T-helper 2 cell treated with Interferon-gamma antibody and Interleukin-4, amounts not matched to agents 5 μg/mL and 100 μg/mL, for 36 hours (primary cell): ENCODE data around the gene ACSM4.
"Not testable (repeated sequence)": the region's sequence is repeated elsewhere in the genome, so short reads cannot be mapped to it uniquely, and the experiment has no call there.

Experiments
- DNase-seq: peaks from one replicate; pipeline ENCODE4 v3.0.0; 2021; ENCODE audit warnings: low spot score
- H3K27ac Mint-ChIP-seq: one replicate; pipeline ENCODE4 v1.8.0; 2021; ENCODE audit warnings: mild to moderate bottlenecking, mixed read lengths
- H3K27me3 Mint-ChIP-seq: one replicate; pipeline ENCODE4 v1.8.0; 2021; ENCODE audit warnings: low read depth, mixed read lengths
- H3K36me3 Mint-ChIP-seq: one replicate; pipeline ENCODE4 v1.8.0; 2021; ENCODE audit warnings: low read depth, mixed read lengths
- H3K4me1 Mint-ChIP-seq: one replicate; pipeline ENCODE4 v1.8.0; 2021; ENCODE audit warnings: low read depth, mixed read lengths
- H3K4me3 Mint-ChIP-seq: one replicate; pipeline ENCODE4 v1.8.0; 2022; ENCODE audit warnings: mild to moderate bottlenecking, moderate library complexity, mixed read lengths
- H3K9me3 Mint-ChIP-seq: one replicate; pipeline ENCODE4 v1.8.0; 2021; ENCODE audit warnings: mixed read lengths

Gene ACSM4

GRCh38 chr12:7303772-7304171 lies at the start of gene ACSM4:
Gene ACSM4 (plus strand): TSS chr12:7304072. CDS start chr12:7304332, 260 bp downstream.
- Mint-ChIP-seq H3K4me3 (no peak within 1 kb of the TSS), H3K27me3 (no peaks in the 10 kb centered on the region), H3K36me3 (no peaks in the 10 kb centered on the region), H3K4me1 (no peaks in the 10 kb centered on the region), H3K9me3 (no peaks in the 10 kb centered on the region), H3K27ac (no peak within 1 kb of the TSS)
- DNase-seq: no peak

- H3K27ac Mint-ChIP-seq: no peak overlapping the region
- no peaks in the 10 kb centered on the region for H3K36me3 Mint-ChIP-seq
- peaks cover 3% of the 10 kb centered on the region for H3K27me3 Mint-ChIP-seq
- no peaks in the 10 kb centered on the region for H3K4me1 Mint-ChIP-seq
- no peak for DNase-seq
- no peaks in the 10 kb centered on the region for H3K9me3 Mint-ChIP-seq
- H3K4me3 Mint-ChIP-seq: no peak overlapping the region
These were observed 44.8 kb upstream of the ACSM4 start for GRCh38 chr12:7259060-7259459.

- Mint-ChIP-seq H3K27me3 (peaks cover 3% of the 10 kb centered on the region), H3K9me3 (no peaks in the 10 kb centered on the region), H3K36me3 (no peaks in the 10 kb centered on the region), H3K4me1 (no peaks in the 10 kb centered on the region), H3K27ac (no peak overlapping the region), H3K4me3 (no peak overlapping the region)
- DNase-seq: no peak
These were observed 39.3 kb upstream of the ACSM4 start for GRCh38 chr12:7264538-7264937.

GRCh38 chr12:7265251-7265650 lies 38.6 kb upstream of the ACSM4 start:
- DNase-seq: no peak
- Mint-ChIP-seq H3K27ac (no peak overlapping the region), H3K4me1 (no peaks in the 10 kb centered on the region), H3K9me3 (no peaks in the 10 kb centered on the region), H3K4me3 (no peak overlapping the region), H3K36me3 (no peaks in the 10 kb centered on the region), H3K27me3 (no peaks in the 10 kb centered on the region)

GRCh38 chr12:7269273-7269672 lies 34.6 kb upstream of the ACSM4 start:
- DNase-seq: no peak
- Mint-ChIP-seq H3K9me3 (no peaks in the 10 kb centered on the region), H3K4me1 (no peaks in the 10 kb centered on the region), H3K27me3 (no peaks in the 10 kb centered on the region), H3K36me3 (no peaks in the 10 kb centered on the region), H3K4me3 (no peak overlapping the region), H3K27ac (no peak overlapping the region)

- Mint-ChIP-seq H3K4me1 (no peaks in the 10 kb centered on the region), H3K36me3 (no peaks in the 10 kb centered on the region), H3K4me3 (no peak overlapping the region), H3K9me3 (no peaks in the 10 kb centered on the region), H3K27me3 (peaks cover 6% of the 10 kb centered on the region), H3K27ac (no peak overlapping the region)
- no peak for DNase-seq
These were observed 31.9 kb upstream of the ACSM4 start for GRCh38 chr12:7271893-7272514.

GRCh38 chr12:7275482-7275881 lies 28.4 kb upstream of the ACSM4 start:
- H3K27ac Mint-ChIP-seq, DNase-seq: not testable (repeated sequence)

GRCh38 chr12:7282844-7283243 lies 21.0 kb upstream of the ACSM4 start:
- no peak for DNase-seq
- peaks cover 7% of the 10 kb centered on the region for H3K27me3 Mint-ChIP-seq
- no peak overlapping the region for H3K4me3 Mint-ChIP-seq
- H3K36me3 Mint-ChIP-seq: no peaks in the 10 kb centered on the region
- peaks cover 6% of the 10 kb centered on the region for H3K9me3 Mint-ChIP-seq
- no peak overlapping the region for H3K27ac Mint-ChIP-seq
- no peaks in the 10 kb centered on the region for H3K4me1 Mint-ChIP-seq

More at GRCh38 chr12:7275482-7275881, 28.4 kb upstream of the ACSM4 start:
- H3K4me3 Mint-ChIP-seq, H3K4me1 Mint-ChIP-seq, H3K9me3 Mint-ChIP-seq, H3K36me3 Mint-ChIP-seq: not testable (repeated sequence)
- H3K27me3 Mint-ChIP-seq: peaks cover 11% of the 10 kb centered on the region

- no peak overlapping the region for H3K27ac Mint-ChIP-seq
- H3K36me3 Mint-ChIP-seq: no peaks in the 10 kb centered on the region
- peaks cover 7% of the 10 kb centered on the region for H3K27me3 Mint-ChIP-seq
- H3K4me3 Mint-ChIP-seq: no peak overlapping the region
- no peaks in the 10 kb centered on the region for H3K4me1 Mint-ChIP-seq
- peaks cover 18% of the 10 kb centered on the region for H3K9me3 Mint-ChIP-seq
- DNase-seq: no peak
These were observed 14.1 kb upstream of the ACSM4 start for GRCh38 chr12:7289743-7290142.

GRCh38 chr12:7290588-7290987 lies 13.3 kb upstream of the ACSM4 start:
- H3K27me3 Mint-ChIP-seq, H3K27ac Mint-ChIP-seq, H3K4me3 Mint-ChIP-seq, DNase-seq, H3K36me3 Mint-ChIP-seq, H3K4me1 Mint-ChIP-seq: not testable (repeated sequence)
- peaks cover 18% of the 10 kb centered on the region for H3K9me3 Mint-ChIP-seq

- Mint-ChIP-seq H3K4me3 (no peak overlapping the region), H3K9me3 (peaks cover 12% of the 10 kb centered on the region), H3K27ac (no peak overlapping the region), H3K36me3 (no peaks in the 10 kb centered on the region), H3K4me1 (no peaks in the 10 kb centered on the region), H3K27me3 (peaks cover 7% of the 10 kb centered on the region)
- no peak for DNase-seq
These were observed 11.6 kb upstream of the ACSM4 start for GRCh38 chr12:7292300-7292699.

GRCh38 chr12:7293670-7294069 lies 10.2 kb upstream of the ACSM4 start:
- H3K27me3 Mint-ChIP-seq: peaks cover 7% of the 10 kb centered on the region
- DNase-seq: no peak
- no peak overlapping the region for H3K4me3 Mint-ChIP-seq
- no peaks in the 10 kb centered on the region for H3K36me3 Mint-ChIP-seq
- H3K9me3 Mint-ChIP-seq: peaks cover 10% of the 10 kb centered on the region
- no peak overlapping the region for H3K27ac Mint-ChIP-seq
- H3K4me1 Mint-ChIP-seq: no peaks in the 10 kb centered on the region

- DNase-seq: no peak
- Mint-ChIP-seq H3K27me3 (peaks cover 7% of the 10 kb centered on the region), H3K4me1 (no peaks in the 10 kb centered on the region), H3K36me3 (no peaks in the 10 kb centered on the region), H3K4me3 (no peak overlapping the region), H3K27ac (no peak overlapping the region), H3K9me3 (peaks cover 2% of the 10 kb centered on the region)
These were observed 8.3 kb upstream of the ACSM4 start for GRCh38 chr12:7295529-7295928.

GRCh38 chr12:7297865-7298264 lies 6.0 kb upstream of the ACSM4 start:
- Mint-ChIP-seq H3K4me3 (no peak overlapping the region), H3K27me3 (no peaks in the 10 kb centered on the region), H3K27ac (no peak overlapping the region), H3K9me3 (no peaks in the 10 kb centered on the region), H3K4me1 (no peaks in the 10 kb centered on the region), H3K36me3 (no peaks in the 10 kb centered on the region)
- no peak for DNase-seq

GRCh38 chr12:7302266-7302986 lies 1.4 kb upstream of the ACSM4 start:
- no peak for DNase-seq
- Mint-ChIP-seq H3K4me1 (no peaks in the 10 kb centered on the region), H3K4me3 (no peak overlapping the region), H3K9me3 (no peaks in the 10 kb centered on the region), H3K27me3 (no peaks in the 10 kb centered on the region), H3K36me3 (no peaks in the 10 kb centered on the region), H3K27ac (no peak overlapping the region)
